K562 (cell line): ENCODE measurements around the gene EHBP1. TPM values are rescaled to one million over a fixed set of nuclear protein-coding genes. Genes with fewer than 3 reads are reported as not detected.

Experiments
- ATAC-seq: fragments of 200-7000 bp; cut with Tn5 transposase; 3 replicates; pipeline ENCODE4 v1.9.1; 2020; ENCODE audit warnings: moderate library complexity
- BruUV-seq: library from RNA; stranded (reverse); fragments of 400-500 nt; replicated peaks from 2 replicates; lab custom pipeline; 2021; lab: Mats Ljungman, UMichigan
- CTCF ChIA-PET: fragments of 300-600 bp; formaldehyde crosslinking; extraction: SDS; loops from one replicate; lab custom pipeline; 2021; ENCODE audit warnings: low intra/inter-chr PET ratio; lab: Yijun Ruan, JAX
- POLR2A ChIA-PET: fragments of 300-600, 350-650 bp; sonication (Branson Sonifier 250); formaldehyde crosslinking; extraction: SDS; loops from one replicate; lab custom pipeline; 2021; ENCODE audit warnings: antibody characterized with exemption, inconsistent platforms; lab: Yijun Ruan, JAX
- DNase-seq, 4 experiments: peaks; one replicate each; pipeline versions ENCODE4 v3.0.0 to v3.0.0-alpha.2; 2011 to 2018; ENCODE audit warnings: low spot score in 3 of 4, mixed read lengths in 3 of 4; ENCODE audit errors: extremely low read depth in 1 of 4
- FAIRE-seq: peaks from 2 replicates; lab custom pipeline; 2011; peaks lifted over from hg19 to GRCh38; lab: Jason Lieb, UNC
- H2AFZ ChIP-seq: 2 replicates; pipeline ENCODE4 v1.6.0; 2011; ENCODE audit warnings: low read depth, low read length, control low read depth, inconsistent platforms
- H3K27ac ChIP-seq: fragments of 200-600 bp; 3 replicates; pipeline ENCODE4 v1.8.0; 2011; ENCODE audit warnings: low read depth, mild to moderate bottlenecking, control low read depth, inconsistent platforms, low read length, moderate library complexity, mixed read lengths; ENCODE audit errors: extremely low read depth
- H3K27me3 ChIP-seq, 2 experiments: fragments of 300-600 bp in 1 of 2; 2 replicates in 1 of 2; 3 replicates in 1 of 2; pipeline versions ENCODE4 v1.6.0 to v1.8.0; 2011; ENCODE audit warnings: inconsistent platforms in 2 of 2, low read length in 2 of 2, mild to moderate bottlenecking in 1 of 2, mixed read lengths in 1 of 2, moderate library complexity in 1 of 2; ENCODE audit not compliant: control insufficient read depth in 2 of 2, insufficient read depth in 2 of 2
- H3K36me3 ChIP-seq: fragments of 300-600 bp; 3 replicates; pipeline ENCODE4 v1.8.0; 2011; ENCODE audit warnings: mild to moderate bottlenecking, low read length, inconsistent platforms; ENCODE audit not compliant: control insufficient read depth, insufficient read depth
- H3K4me1 ChIP-seq, 2 experiments: fragments of 200-600 bp in 1 of 2; replicated peaks in 1 of 2; 2 replicates in 1 of 2; 3 replicates in 1 of 2; pipeline versions ENCODE4 v1.5.1 to v1.8.0; 2011; ENCODE audit warnings: inconsistent platforms in 2 of 2, low read length in 2 of 2, mild to moderate bottlenecking in 1 of 2, mixed read lengths in 1 of 2, moderate library complexity in 1 of 2; ENCODE audit not compliant: control insufficient read depth in 2 of 2, insufficient read depth in 2 of 2
- H3K4me2 ChIP-seq: 2 replicates; pipeline ENCODE4 v1.6.1; 2011; ENCODE audit warnings: low read length, control low read depth, inconsistent platforms, mixed read lengths; ENCODE audit not compliant: insufficient read depth
- H3K4me3 ChIP-seq: fragments of 200-600 bp; sonication (generic), shearing (Covaris generic); 2 replicates; pipeline ENCODE4 v1.5.1; 2016; ENCODE audit warnings: control low read depth, inconsistent platforms
- H3K79me2 ChIP-seq: fragments of 200-600 bp; 3 replicates; pipeline ENCODE4 v1.8.0; 2011; ENCODE audit warnings: low read length, inconsistent platforms; ENCODE audit not compliant: control insufficient read depth, insufficient read depth
- H3K9ac ChIP-seq, 2 experiments: 2 replicates each; pipeline versions ENCODE4 v1.6.0 to v1.6.1; 2011; ENCODE audit warnings: low read depth in 2 of 2, low read length in 2 of 2, control low read depth in 1 of 2, inconsistent platforms in 1 of 2, mild to moderate bottlenecking in 1 of 2, mixed read lengths in 1 of 2; ENCODE audit not compliant: insufficient read depth in 1 of 2
- H3K9me1 ChIP-seq: one replicate; pipeline ENCODE4 v1.6.0; 2011; ENCODE audit warnings: inconsistent platforms, mild to moderate bottlenecking, low read length, moderate library complexity; ENCODE audit not compliant: control insufficient read depth, insufficient read depth
- H3K9me3 ChIP-seq: replicated peaks from 2 replicates; pipeline ENCODE4 v1.5.1; 2011; ENCODE audit warnings: low read depth, low read length, inconsistent platforms; ENCODE audit not compliant: control insufficient read depth, insufficient read depth
- H4K20me1 ChIP-seq: replicated peaks from 2 replicates; pipeline ENCODE4 v1.6.1; 2011; ENCODE audit warnings: low read length, inconsistent platforms, mixed read lengths; ENCODE audit not compliant: control insufficient read depth, insufficient read depth
- CBFA2T3 ChIP-seq: fragments of 450-650 bp; IDR thresholded peaks from 2 replicates; pipeline ENCODE4 v1.6.1; 2017
- HEY1 ChIP-seq: fragments of 250-450 bp; sonication (Bioruptor Pico); IDR thresholded peaks from 2 replicates; pipeline ENCODE4 v1.5.0; 2020; ENCODE audit warnings: mild to moderate bottlenecking, moderate library complexity, borderline replicate concordance
- PHF21A ChIP-seq: fragments of 450-650 bp; IDR thresholded peaks from 2 replicates; pipeline ENCODE4 v1.6.1; 2017; ENCODE audit warnings: low read depth, borderline replicate concordance
- SMARCC2 ChIP-seq: fragments of 450-650 bp; IDR thresholded peaks from 2 replicates; pipeline ENCODE4 v1.6.1; 2017; ENCODE audit warnings: antibody characterized with exemption, moderate library complexity, mild to moderate bottlenecking, low read depth
- WGBS: fragments of 100-300 bp; shearing (Covaris generic); methylation state at CpG from one replicate; pipeline ENCODE4 v1.1.6; 2016; ENCODE audit warnings: low coverage, mixed read lengths; ENCODE audit not compliant: insufficient coverage; ENCODE audit errors: missing lambda C conversion rate; 5-methylcytosine and 5-hydroxymethylcytosine counted together
- in situ Hi-C: fragments of 300-500 bp; cut with MboI; formaldehyde crosslinking; loops from 4 replicates; pipeline ENCODE4 v1.15.0; 2018; ENCODE audit warnings: inconsistent platforms, mixed read lengths
- intact Hi-C: fragments of 100-400 bp; cut with micrococcal nuclease; formaldehyde crosslinking; loops from 2 replicates; pipeline ENCODE4 v1.14.2; 2022
- polyA plus RNA-seq, 8 experiments: library from polyadenylated mRNA; depleted of rRNA in 4 of 8; stranded (reverse) in 5 of 8; unstranded in 3 of 8; fragments of >200 nt; fragmentation: Nextera tagmentation in 2 of 8; fragmentation: Illumina TruSeq in 1 of 8; extraction: Ambion mirVana in 2 of 8; extraction: Trizol in 1 of 8; gene quantifications; 2 replicates each; pipeline versions ENCODE4 v1.2.1 to v1.2.3, GENCODE V29; 2011 to 2014; ENCODE audit warnings: inconsistent platforms in 1 of 8, missing spikeins in 1 of 8
- total RNA-seq, 7 experiments: library from RNA; depleted of rRNA in 6 of 7; stranded (reverse); fragments of >200 nt in 6 of 7; fragmentation: Illumina TruSeq in 2 of 7; extraction: Trizol in 2 of 7; gene quantifications; 2 replicates each; pipeline versions ENCODE4 v1.2.1 to v1.2.3, GENCODE V29; 2011 to 2021; ENCODE audit warnings: low replicate concordance in 1 of 7
- TF ChIP-seq, protein P1 (sequence below): sonication (generic); formaldehyde crosslinking; IDR thresholded peaks from 2 replicates; pipeline ENCODE4 v1.8.0; 2022; ENCODE audit warnings: mild to moderate bottlenecking, missing genetic modification reagents
- TF ChIP-seq, protein P2 (sequence below): fragments of 450-650 bp; conservative IDR thresholded peaks from 2 replicates; pipeline ENCODE4 v1.6.1; 2016; ENCODE audit warnings: missing genetic modification characterization, low read depth, mild to moderate bottlenecking, missing compliant biosample characterization, moderate library complexity
- TF ChIP-seq, protein P3 (sequence below): sonication (generic); formaldehyde crosslinking; IDR thresholded peaks from 2 replicates; pipeline ENCODE4 v1.8.1; 2023; ENCODE audit warnings: mild to moderate bottlenecking, missing genetic modification reagents
- TF ChIP-seq, protein P4 (sequence below): fragments of 250-450 bp; sonication (Bioruptor Pico); IDR thresholded peaks from 2 replicates; pipeline ENCODE4 v1.8.0; 2022; ENCODE audit warnings: inconsistent platforms
- TF ChIP-seq, protein P5 (sequence below): fragments of 250-450 bp; sonication (Bioruptor Pico); IDR thresholded peaks from 2 replicates; pipeline ENCODE4 v1.6.1; 2021; ENCODE audit warnings: mild to moderate bottlenecking

Gene EHBP1
- total and polyA plus RNA-seq, 9 of the 15 experiments (the other 6 are each of a cell fraction or from before 2014, with no cell fraction given): 8.9 to 26.6 (median 19.3) TPM

DNA sequence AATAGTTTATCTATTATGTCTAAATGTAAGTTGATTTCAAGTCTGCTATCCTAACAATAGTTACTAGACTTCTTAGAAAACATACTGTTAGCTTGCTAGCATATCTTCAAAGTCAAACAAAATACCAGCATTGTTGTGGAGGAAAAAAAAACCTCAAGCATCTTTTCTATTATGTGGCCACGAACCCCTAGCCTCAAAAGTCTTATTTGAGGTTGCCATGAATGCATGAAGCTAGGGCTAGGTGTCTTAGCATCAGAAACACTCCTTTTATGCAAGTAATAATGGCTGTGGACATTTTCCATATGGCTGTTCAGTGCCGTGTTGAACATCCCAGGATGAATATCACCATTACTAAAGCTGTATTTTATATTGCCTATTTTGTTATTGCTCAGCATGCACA is 258.5 kb downstream of the EHBP1 start:
- no TSS peak for BruUV-seq
- WGBS: 58% methylated on average over 2 of the region's 2 CpGs
- Histone ChIP-seq H3K79me2 (no peaks in the 10 kb centered on the region), H3K4me1 (peaks cover 4 to 7% of the 10 kb centered on the region in 2 experiments; a peak in 3 of 5 replicates), H3K9ac (no peak overlapping the region), H3K27ac (no peak overlapping the region), H3K9me3 (no peaks in the 10 kb centered on the region), H3K4me2 (no peak overlapping the region), H3K4me3 (no peak overlapping the region), H3K9me1 (no peaks in the 10 kb centered on the region), H4K20me1 (no peaks in the 10 kb centered on the region), H2AFZ (no peak overlapping the region), H3K27me3 (no peaks in the 10 kb centered on the region), H3K36me3 (no peaks in the 10 kb centered on the region)
- ATAC-seq: no peak
- intact Hi-C loops: no loop called here
- TF ChIP-seq, protein P1, sequence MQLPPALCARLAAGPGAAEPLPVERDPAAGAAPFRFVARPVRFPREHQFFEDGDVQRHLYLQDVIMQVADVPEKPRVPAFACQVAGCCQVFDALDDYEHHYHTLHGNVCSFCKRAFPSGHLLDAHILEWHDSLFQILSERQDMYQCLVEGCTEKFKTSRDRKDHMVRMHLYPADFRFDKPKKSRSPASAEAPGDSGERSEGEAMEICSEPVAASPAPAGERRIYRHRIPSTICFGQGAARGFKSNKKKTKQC (CRISPR knock-in tag): no peak
- TF ChIP-seq, protein P2, sequence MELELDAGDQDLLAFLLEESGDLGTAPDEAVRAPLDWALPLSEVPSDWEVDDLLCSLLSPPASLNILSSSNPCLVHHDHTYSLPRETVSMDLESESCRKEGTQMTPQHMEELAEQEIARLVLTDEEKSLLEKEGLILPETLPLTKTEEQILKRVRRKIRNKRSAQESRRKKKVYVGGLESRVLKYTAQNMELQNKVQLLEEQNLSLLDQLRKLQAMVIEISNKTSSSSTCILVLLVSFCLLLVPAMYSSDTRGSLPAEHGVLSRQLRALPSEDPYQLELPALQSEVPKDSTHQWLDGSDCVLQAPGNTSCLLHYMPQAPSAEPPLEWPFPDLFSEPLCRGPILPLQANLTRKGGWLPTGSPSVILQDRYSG (tag): no peak
- TF ChIP-seq CBFA2T3: no peak
- FAIRE-seq: no peak
- ChIA-PET CTCF (no interaction called here), POLR2A (interaction anchor here (0.6 to 0.8 kb wide), 3 partner anchors 15 to 874 kb away, joined by 3 read pairs; no protein-coding TSS in a partner anchor)
- no peak for DNase-seq
- in situ Hi-C loops: no loop called here

DNA sequence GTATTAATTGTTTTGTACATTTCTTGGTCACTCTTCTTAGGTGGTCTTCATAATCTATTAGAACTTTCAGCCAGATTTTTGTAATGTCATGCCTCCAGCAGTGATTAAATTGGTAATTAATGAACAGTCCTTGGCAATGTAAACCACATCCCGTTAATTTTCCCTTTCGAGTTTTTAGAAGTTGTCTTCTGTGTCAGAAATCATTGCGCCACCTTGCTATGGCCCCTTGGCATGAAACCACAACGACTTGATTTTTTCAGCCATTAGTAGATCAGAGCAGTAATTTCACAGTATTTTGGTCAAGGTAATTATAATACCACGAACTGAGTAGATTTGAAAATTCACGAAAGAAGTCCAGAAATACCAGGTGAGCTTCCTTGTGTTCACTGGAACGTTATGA is 259.2 kb downstream of the EHBP1 start:
- H3K9ac ChIP-seq: no peak overlapping the region
- WGBS: 77% methylated on average over 7 of the region's 7 CpGs
- intact Hi-C loops (no loop called here), in situ Hi-C loops (no loop called here)
- peaks cover 4 to 7% of the 10 kb centered on the region in 2 experiments; a peak in 3 of 5 replicates for H3K4me1 ChIP-seq
- H4K20me1 ChIP-seq: no peaks in the 10 kb centered on the region
- no peak overlapping the region for H2AFZ ChIP-seq
- no peaks in the 10 kb centered on the region for H3K27me3 ChIP-seq
- H3K4me2 ChIP-seq: no peak overlapping the region
- DNase-seq: no peak
- POLR2A ChIA-PET: interaction anchor here (0.6 to 0.7 kb wide), 2 partner anchors 852 to 873 kb away, joined by 3 read pairs; no protein-coding TSS in a partner anchor
- CTCF ChIA-PET: no interaction called here
- no TSS peak for BruUV-seq
- no peak overlapping the region for H3K27ac ChIP-seq
- no peaks in the 10 kb centered on the region for H3K36me3 ChIP-seq
- H3K4me3 ChIP-seq: no peak overlapping the region
- no peaks in the 10 kb centered on the region for H3K79me2 ChIP-seq
- TF ChIP-seq PHF21A: no peak
- TF ChIP-seq, protein P3, sequence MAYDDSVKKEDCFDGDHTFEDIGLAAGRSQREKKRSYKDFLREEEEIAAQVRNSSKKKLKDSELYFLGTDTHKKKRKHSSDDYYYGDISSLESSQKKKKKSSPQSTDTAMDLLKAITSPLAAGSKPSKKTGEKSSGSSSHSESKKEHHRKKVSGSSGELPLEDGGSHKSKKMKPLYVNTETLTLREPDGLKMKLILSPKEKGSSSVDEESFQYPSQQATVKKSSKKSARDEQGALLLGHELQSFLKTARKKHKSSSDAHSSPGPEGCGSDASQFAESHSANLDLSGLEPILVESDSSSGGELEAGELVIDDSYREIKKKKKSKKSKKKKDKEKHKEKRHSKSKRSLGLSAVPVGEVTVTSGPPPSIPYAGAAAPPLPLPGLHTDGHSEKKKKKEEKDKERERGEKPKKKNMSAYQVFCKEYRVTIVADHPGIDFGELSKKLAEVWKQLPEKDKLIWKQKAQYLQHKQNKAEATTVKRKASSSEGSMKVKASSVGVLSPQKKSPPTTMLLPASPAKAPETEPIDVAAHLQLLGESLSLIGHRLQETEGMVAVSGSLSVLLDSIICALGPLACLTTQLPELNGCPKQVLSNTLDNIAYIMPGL: no peak
- TF ChIP-seq, protein P4, sequence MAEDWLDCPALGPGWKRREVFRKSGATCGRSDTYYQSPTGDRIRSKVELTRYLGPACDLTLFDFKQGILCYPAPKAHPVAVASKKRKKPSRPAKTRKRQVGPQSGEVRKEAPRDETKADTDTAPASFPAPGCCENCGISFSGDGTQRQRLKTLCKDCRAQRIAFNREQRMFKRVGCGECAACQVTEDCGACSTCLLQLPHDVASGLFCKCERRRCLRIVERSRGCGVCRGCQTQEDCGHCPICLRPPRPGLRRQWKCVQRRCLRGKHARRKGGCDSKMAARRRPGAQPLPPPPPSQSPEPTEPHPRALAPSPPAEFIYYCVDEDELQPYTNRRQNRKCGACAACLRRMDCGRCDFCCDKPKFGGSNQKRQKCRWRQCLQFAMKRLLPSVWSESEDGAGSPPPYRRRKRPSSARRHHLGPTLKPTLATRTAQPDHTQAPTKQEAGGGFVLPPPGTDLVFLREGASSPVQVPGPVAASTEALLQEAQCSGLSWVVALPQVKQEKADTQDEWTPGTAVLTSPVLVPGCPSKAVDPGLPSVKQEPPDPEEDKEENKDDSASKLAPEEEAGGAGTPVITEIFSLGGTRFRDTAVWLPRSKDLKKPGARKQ (CRISPR knock-in tag): no peak
- TF ChIP-seq, protein P5, sequence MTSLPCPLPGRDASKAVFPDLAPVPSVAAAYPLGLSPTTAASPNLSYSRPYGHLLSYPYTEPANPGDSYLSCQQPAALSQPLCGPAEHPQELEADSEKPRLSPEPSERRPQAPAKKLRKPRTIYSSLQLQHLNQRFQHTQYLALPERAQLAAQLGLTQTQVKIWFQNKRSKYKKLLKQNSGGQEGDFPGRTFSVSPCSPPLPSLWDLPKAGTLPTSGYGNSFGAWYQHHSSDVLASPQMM (CRISPR knock-in tag): no peak
- no peak for TF ChIP-seq HEY1
- no peak for TF ChIP-seq SMARCC2
- H3K9me1 ChIP-seq: no peaks in the 10 kb centered on the region
- ATAC-seq: no peak
- FAIRE-seq: no peak
- no peaks in the 10 kb centered on the region for H3K9me3 ChIP-seq
